GM18907 (cell line): ENCODE measurements around the gene KIF25.

Experiments
- ATAC-seq: cut with Tn5 transposase; IDR thresholded peaks from one replicate; pipeline ENCODE4 v1.9.1; 2021; ENCODE audit warnings: mild to moderate bottlenecking, moderate library complexity; ENCODE audit not compliant: unreplicated experiment

Gene KIF25, protein sequence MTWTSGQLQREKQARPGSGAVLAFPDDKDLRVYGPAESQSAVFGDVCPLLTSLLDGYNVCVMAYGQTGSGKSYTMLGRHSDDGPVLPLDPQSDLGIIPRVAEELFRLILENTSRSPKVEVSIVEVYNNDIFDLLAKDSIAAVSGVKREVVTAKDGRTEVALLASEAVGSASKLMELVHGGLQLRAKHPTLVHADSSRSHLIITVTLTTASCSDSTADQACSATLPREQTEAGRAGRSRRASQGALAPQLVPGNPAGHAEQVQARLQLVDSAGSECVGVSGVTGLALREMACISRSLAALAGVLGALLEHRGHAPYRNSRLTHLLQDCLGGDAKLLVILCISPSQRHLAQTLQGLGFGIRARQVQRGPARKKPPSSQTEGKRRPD

DNA sequence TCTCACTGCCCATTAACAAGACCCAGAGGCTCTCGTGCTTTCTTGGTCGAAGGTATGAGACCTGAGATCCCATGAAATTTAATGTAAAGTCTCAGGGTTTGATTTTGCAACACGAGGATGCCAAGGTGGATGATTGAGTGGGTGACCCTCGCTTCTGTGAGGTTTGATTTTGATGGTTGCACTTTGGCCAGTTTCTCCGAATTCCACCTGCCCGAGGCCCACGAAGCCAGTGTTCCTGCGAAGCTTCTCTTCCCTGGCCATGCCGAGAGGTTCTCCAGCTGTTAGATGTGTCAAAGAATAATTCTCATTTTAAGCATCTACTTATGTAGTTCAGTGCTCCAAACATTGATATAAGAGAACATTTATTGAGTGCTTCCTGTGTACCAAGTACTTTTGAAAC lies at the start of gene KIF25:
TSS of gene KIF25 (plus strand) at position 30 of the 400 bp plus-strand sequence. CDS start 31,915 bp downstream, outside the sequence.
- no peak for ATAC-seq

DNA sequence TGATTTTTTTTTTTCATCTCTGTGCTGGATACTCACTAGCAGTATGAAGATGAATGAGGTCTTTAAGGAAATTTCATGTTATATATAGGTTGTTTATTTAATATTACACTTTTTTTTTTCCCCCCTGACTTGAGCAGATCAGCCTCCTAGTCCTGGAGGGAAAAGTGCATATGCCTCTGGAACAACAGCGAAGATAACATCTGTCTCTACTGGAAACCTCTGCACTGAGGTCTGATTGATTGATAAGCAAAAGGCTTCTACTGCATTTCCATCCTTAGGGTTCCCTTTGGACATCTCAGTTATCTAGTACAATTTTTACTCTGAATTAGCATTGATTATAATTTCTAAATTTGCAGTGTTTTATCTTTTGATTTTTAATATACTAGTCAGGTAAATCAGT lies 49.8 kb upstream of the KIF25 start:
- no peak for ATAC-seq

DNA sequence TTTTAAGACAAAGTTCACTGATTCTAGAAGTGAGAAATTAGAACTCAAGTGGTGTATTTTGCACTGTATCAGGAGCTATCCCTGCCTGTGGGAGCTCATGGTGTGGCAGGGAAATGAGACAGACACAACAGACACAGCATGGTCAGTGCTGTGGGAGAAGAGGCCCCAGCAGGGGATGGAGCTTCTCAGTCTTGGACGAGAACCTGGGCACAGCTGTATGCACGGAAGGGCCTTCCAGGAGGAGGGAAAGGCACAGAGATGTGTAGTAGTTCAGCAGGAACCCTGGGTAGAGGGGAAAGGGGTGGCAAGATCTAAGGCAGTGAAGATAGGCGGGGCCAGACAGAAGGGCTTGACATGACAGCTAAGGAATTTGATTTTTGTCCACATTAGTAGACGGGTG lies 48.8 kb upstream of the KIF25 start:
- ATAC-seq, result no peak

DNA sequence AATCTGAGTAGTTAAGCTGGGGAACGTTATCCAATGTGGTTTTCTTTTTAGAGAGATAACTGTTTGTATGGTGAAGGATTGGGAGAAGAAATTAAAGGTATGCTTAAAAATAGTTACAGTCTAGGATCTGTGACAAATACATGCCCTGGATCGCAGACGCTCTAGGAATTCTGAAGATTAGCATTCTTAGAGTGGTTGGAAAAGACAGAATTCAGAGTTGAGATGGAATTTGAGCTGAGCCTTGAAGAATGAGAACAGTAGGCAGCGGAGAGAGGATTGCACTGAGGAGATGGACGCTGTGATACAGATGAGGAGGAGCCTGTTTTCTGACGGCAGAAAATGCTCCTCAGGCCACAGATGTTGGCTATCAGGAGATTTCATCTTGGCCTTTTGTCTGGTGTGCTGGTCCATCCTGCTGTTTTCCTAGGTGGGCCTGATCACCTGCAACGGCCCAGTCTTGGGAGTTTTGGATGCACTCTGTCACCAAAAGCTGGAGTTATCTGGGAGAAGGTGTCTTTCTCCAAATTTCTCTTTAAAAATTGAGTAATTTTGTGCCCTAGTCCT lies 48.3 kb upstream of the KIF25 start:
- no peak for ATAC-seq

DNA sequence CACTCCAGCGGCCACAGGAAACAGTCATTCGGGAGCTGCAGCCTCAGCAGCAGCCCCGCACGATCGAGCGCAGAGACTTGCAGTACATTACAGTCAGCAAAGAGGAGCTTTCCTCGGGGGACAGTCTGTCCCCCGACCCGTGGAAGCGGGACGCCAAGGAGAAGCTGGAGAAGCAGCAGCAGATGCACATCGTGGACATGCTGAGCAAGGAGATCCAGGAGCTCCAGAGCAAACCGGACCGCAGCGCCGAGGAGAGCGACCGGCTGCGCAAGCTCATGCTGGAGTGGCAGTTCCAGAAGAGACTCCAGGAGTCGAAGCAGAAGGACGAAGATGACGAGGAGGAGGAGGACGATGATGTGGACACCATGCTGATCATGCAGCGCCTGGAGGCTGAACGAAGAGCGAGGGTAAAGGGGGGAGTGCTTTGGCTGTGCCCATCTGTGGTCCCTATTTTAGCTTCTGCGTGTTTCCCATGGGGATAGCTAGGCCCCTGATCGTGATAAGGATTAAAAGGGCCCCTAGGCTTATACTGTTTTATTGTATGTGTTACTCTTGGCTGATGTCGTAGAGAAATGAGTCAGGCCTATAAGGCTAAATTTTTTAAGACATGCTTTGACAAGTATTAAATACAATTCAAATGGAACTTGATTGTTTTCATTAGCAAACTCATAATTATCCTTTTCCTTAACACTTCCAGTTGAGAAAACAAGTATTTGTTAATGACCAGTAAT lies 45.5 kb upstream of the KIF25 start:
- ATAC-seq, result no peak

DNA sequence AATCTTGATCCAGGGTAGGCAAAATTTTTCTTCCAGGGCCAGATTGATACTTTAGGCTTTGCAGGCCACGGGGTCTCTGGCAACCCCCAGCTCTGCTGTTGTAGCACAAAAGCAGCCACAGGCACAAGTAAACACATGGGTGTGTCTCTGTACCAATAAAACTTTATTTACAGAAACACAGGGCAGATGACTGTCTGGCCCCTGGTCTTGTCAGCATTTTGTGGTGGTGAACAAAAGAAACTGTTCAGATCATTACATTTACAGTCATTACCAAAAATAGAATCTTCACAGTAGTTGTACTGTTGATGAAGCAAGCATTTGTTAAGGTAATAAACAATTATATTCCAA lies 45.0 kb upstream of the KIF25 start:
- no peak for ATAC-seq

DNA sequence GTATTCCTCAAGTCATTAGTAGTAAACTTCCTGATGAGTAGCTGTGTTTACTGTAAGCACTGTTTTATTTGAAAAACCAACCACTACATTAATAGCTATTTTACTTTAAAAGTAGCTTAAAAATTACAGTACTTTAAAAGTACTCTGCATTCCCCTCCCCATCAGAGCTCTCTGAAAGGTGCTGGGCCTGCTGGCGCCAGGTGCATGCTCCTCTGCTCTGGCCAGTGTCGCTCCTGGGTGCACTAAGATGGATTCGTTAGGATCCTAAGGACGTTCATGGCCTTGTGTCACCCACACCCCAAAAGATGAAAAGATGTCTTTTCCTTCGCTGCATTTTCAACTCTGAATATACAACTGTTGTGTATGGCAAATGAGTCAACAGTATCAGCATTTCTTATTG lies 43.9 kb upstream of the KIF25 start:
- no peak for ATAC-seq

DNA sequence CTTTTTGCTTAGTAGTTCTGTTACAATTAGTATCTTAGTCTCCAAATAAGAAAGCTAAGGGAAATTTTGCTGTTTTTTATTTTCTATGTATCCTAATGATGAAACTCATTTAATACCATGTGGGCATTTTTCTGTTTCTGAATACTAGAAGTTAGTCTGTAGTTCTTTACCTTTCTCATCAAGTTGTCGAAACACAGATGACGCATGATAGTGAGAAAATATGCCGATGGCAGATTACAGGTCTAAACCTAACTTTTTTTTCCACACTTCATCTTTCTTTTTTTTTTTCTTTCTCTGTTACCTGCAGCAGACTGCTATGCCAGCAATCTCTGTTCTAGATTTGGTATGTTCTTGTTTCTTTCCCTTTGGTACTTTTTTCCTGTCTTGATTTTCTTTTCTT lies 43.3 kb upstream of the KIF25 start:
- no peak for ATAC-seq

DNA sequence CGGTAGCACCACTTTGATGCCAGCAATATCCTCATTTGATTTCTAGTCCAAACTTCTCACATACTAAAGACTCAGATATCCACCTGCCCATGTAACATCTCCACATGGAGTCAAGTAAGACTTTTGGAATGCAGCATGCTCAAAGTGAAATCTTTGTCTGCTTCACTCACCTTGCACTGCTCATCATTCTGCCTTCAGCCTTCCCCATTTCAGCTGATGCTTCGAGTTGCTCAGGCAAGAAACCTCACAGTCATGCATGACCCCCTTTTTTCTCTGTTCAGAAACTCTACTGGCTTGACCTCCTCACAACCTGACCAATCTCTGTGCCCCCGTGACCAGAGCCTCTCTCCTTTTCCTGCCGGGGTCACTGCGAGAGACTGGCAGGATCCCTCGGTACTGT lies 41.0 kb upstream of the KIF25 start:
- ATAC-seq, result no peak

DNA sequence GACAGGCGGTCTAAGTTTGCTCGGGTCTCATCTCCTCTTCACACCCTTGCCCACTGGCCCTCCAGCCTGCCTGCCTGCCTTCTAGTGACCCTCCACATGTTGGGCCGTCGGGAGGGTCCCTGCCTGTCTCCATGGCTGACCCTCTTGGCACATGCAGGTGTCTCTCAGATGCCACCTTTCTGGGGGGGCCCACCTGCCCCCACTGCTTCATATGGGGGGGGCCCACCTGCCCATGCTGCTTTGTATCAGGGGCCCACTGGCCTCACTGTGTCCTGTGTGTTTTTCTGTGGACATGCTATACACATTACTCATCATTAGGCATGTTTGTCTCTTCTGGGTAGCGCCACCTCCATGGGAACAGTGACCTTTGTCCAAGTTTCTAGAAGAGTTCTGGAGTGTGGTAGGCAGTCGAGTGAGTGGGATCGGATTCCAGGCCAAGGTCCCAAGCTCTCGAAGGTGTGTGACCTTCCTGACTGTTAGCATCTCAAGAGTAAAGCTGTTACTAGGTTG lies 40.4 kb upstream of the KIF25 start:
- no peak for ATAC-seq

DNA sequence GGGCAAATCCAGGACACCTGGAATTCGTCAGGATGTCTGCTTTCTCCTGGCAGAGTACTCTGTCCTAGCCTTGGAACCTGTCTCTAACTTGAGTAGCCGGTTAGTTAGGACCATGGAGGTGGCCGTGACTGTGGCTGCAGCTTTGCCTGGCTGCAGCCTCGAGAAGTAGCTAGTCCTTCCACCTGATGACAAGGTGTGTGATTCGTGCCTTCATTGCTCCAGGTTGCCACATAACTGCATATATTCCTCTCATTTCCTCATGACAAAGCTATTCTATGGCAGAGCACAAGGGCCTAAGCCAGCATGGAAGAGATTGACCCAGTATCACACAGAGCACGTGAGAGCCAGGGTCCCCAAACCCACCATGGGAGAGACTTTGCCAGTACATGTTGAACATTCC lies 39.8 kb upstream of the KIF25 start:
- no peak for ATAC-seq

DNA sequence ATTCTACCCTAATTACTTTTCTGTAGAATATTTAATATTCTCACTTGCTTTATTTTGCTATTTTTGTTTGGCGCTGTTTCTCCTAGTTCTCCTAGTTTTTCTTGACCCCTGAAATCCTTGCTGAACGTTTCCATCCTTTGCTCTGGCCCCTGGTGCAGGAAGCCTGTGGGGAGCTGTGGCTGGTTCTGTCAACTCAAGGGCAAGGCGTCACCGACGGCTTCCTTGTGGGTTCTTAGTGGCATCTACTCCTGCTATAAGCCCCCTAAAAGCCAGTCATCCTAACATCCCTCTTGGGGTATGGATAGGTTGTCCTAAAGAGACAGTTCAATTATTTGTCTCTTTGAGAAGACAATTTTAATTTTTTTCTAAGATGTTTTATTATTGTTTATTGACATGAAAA lies 36.9 kb upstream of the KIF25 start:
- no peak for ATAC-seq

DNA sequence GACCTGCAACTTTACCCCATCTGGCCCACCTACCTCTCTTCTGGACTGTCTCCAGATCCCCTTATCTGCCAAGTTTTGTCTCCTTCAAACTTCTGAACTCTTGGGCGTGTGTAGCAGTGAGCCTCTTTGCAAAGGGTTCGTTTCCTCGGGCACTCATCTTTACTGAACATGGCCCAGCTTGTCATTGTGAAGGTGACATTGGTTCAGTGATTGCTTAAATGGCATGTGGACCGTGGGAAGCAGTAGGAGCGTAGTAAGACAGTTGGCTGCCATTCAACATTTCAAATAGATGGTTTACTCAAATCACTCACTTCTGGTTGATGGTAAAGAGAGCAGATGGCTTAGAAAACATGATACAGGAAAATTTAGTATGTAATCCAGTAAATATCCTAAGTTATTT lies 34.8 kb upstream of the KIF25 start:
- ATAC-seq, result no peak

DNA sequence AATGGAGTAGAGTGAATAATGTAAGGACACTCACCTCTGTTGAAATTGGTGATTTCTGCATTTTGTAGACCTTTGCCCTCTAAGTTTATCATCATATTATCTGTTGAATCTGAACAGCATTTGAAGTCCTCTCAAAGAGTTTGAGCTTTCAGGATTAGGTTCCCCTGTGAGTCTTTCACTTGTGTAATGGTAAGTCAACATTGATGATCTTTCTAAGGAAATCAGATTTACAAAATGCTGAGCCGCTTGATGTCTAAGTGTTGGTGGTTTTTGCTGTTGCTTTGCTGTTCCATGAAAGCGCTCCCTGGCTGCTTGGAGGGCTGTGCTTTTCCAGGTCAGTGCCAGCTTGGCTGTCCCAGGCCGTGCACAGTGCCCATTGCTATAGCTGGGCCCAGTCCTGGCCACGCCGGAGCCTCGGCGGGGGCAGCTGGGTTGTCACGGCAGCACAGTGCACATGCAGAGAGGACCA lies 33.8 kb upstream of the KIF25 start:
- no peak for ATAC-seq

DNA sequence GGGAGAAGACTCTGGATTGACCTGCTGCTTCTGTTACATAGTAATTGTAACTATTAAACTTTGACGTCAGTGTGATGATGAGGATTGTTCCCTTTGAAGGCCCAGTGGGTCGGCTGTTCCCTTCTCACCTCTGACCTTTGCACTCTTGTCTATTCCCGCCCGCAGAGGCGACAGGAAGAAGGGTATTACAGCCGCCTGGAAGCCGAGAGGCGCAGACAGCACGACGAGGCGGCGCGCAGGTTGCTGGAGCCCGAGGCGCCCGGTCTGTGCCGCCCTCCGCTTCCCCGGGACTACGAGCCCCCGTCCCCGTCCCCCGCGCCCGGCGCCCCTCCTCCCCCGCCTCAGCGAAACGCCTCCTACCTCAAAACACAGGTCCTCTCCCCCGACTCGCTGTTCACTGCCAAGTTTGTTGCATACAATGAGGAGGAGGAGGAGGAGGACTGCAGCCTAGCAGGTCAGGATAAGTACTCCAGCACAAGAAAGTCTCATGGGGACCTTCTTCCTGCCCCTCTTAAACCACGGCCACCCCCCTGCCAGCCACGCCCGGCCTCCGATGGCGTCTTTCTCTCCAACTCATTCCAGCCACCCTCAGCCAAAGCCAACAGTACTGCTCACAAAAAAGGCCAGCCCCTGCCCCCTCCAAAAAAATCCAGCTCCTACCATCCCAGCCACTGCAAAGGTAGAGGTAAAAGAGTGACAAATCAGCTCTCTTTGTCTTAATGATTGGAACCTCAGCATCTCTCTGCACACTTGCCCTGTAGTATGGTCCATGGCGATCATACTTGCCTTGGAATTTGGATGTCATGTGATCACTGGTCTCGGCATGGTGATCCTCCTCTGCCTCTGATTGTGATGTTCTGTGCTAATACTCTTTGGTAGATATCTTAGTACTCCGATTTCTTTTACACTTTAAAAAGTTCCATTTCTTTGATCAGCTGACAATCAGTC lies 31.6 kb upstream of the KIF25 start:
- ATAC-seq, result no peak

DNA sequence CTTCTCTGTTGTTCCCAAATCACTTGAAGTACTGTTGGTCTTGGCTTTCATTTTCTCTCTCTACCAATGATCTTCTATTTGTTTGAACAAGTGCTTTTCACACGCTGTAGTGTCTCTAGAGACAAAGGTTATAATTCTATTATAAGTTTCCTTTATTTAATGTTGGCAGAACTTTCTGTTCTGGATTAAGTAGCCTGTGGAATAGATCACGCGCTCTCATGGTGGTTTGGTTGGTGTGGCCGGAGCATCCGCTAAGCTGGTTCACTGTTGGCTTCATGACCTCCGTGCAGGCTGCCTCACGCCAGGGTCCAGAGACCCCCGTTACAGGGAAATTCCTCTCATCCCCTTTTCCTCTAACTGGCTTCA lies 30.9 kb upstream of the KIF25 start:
- no peak for ATAC-seq

DNA sequence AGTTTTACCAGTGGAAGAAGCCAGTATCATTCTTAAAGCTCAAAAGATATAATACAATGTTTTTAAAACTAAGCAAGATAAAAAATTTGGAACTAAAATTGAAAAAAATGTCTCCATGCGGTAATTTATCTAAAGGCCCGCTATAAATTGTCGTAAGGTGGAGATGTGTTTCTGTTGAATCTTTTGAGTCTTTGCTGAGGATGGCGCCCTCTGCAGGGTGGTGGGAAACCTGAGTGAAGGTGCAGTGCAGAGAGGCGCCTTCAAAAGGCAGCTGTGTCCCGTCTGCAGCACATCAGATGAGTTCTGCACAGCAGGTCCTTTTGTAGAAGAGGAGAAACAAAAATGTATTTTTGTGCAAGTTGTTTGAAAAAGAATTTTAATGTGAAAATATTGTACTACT lies 29.4 kb upstream of the KIF25 start:
- no peak for ATAC-seq

DNA sequence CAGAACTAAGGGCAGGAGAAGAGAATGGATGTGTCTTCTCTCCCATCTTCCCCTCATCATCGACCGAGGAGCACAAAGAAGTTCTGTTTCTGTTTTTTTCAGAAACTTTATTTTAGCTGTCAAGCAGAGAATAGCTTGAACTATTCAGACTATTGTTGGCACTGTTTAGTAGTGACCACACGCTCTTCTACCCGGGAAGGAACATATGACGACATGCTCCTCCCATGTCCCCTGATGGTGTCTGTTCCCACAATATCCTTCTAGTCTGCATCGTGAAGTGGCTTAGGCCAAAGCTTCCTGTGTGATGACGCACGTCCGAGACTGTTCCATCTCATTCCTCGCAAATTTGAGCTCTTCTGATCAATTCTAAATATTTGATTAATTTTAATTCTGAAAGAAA lies 27.2 kb upstream of the KIF25 start:
- ATAC-seq, result no peak

DNA sequence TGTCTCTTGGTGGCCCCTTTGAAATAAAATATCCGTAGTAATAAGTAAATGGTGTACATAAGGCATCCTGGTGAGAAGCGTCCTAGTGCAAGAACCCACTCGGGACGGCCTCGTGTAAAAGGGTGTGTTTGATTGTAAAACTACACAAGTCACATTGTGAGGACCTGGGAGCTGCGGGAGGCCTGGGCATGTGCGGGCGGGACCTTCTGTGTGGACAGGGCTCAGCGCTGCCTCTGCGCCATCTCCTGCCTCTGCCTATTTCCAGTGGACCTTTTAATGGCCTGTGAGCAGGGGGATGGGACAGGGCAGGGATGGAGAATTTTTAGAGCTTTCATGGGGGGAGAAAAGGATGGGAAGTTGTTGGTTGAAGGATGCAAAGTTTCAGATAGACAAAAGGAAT lies 25.3 kb upstream of the KIF25 start:
- ATAC-seq, result no peak

DNA sequence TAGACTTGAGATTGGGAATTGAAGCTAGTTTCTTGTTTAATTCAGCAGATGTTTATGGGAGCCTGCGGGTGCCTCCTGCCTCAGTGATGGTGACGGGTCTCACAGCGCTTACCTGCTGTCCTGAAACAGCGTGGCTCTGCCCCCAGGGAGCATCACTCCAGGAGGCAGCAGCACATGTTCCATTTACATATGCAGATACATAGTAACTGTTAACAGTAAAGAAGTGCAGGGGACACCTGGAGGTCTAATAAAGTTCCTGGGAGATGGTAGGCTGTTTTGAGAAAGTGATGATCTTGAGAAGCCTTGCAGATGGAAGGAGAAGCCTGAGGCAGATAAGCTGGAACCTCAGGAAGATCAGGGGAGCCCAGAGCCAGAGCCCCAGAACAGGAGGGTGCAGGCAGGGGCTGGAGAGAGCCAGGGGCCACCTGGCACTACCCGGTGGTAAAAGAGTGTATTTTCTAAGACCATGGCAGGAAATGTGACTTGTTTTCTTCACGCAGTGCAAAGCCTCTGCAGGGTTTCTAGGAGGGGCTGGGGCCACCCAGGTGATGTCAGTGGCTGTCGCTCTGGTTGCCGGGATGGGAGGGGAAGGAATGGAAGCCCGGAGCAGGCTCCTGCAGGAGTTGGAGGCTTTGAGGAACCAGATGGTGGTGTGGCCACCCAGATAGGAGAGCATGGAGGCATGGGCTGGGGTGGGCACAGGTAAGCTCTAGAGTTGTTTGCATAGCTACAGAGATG lies 24.2 kb upstream of the KIF25 start:
- ATAC-seq, result no peak
